HG03354 (cell line): ENCODE results near the gene RARRES1.
"Not testable (repeated sequence)": the region's sequence is repeated elsewhere in the genome, so short reads cannot be mapped to it uniquely, and the experiment has no call there.

Experiments used
- ATAC-seq: cut with Tn5 transposase; IDR thresholded peaks from one replicate; pipeline ENCODE4 v1.9.1; 2021; ENCODE audit warnings: mild to moderate bottlenecking; ENCODE audit not compliant: unreplicated experiment, poor library complexity, severe bottlenecking

RARRES1 gene

GRCh38 chr3:158703566-158703965 lies 28.7 kb downstream of the RARRES1 start:
- ATAC-seq, result no peak

- no peak for ATAC-seq
Measured at GRCh38 chr3:158702815-158703481, 29.3 kb downstream of the RARRES1 start.

- ATAC-seq, result no peak
Measured at GRCh38 chr3:158701420-158702065, 30.7 kb downstream of the RARRES1 start.

- ATAC-seq, result no peak
Measured at GRCh38 chr3:158700559-158700958, 31.7 kb downstream of the RARRES1 start.

- no peak for ATAC-seq
Measured at GRCh38 chr3:158696618-158697017, 35.6 kb downstream of the RARRES1 start.

GRCh38 chr3:158693866-158694456 lies 38.3 kb downstream of the RARRES1 start:
- not testable (repeated sequence) for ATAC-seq

GRCh38 chr3:158685159-158685558 lies 47.1 kb downstream of the RARRES1 start:
- no peak for ATAC-seq

- no peak for ATAC-seq
Measured at GRCh38 chr3:158683230-158683962, 48.9 kb downstream of the RARRES1 start.

GRCh38 chr3:158680861-158681260 lies 51.4 kb downstream of the RARRES1 start:
- no peak for ATAC-seq

- no peak for ATAC-seq
Measured at GRCh38 chr3:158679547-158680000, 52.7 kb downstream of the RARRES1 start.

- no peak for ATAC-seq
Measured at GRCh38 chr3:158678687-158679086, 53.6 kb downstream of the RARRES1 start.

- peak; percentile 99 for ATAC-seq
Measured at GRCh38 chr3:158672215-158673176, 59.8 kb downstream of the RARRES1 start, which contains the start of gene LXN. Gene LXN (minus strand): TSS chr3:158672648. CDS start chr3:158672478, 170 bp downstream.

GRCh38 chr3:158671821-158672214 lies 60.4 kb downstream of the RARRES1 start:
- ATAC-seq, result peak; percentile 2

GRCh38 chr3:158668506-158668905 lies 63.8 kb downstream of the RARRES1 start:
- ATAC-seq, result no peak

GRCh38 chr3:158666416-158666815 lies 65.8 kb downstream of the RARRES1 start:
- no peak for ATAC-seq

- ATAC-seq, result no peak
Measured at GRCh38 chr3:158663832-158664231, 68.4 kb downstream of the RARRES1 start.

GRCh38 chr3:158663246-158663645 lies 69.0 kb downstream of the RARRES1 start:
- no peak for ATAC-seq

GRCh38 chr3:158660711-158661110 lies 71.5 kb downstream of the RARRES1 start:
- no peak for ATAC-seq
